IPS-15b (cell line): ENCODE results near the gene DRICH1.
"Not testable (repeated sequence)": the region's sequence is repeated elsewhere in the genome, so short reads cannot be mapped to it uniquely, and the experiment has no call there.

Source experiments
- H3K27me3 ChIP-seq: one replicate; pipeline ENCODE4 v1.6.1; 2013; ENCODE audit warnings: low read length; ENCODE audit not compliant: control insufficient read depth, insufficient read depth
- H3K36me3 ChIP-seq: one replicate; pipeline ENCODE4 v1.6.1; 2013; ENCODE audit warnings: low read length; ENCODE audit not compliant: control insufficient read depth, insufficient read depth
- H3K4me1 ChIP-seq: one replicate; pipeline ENCODE4 v1.6.1; 2013; ENCODE audit warnings: mild to moderate bottlenecking, low read length; ENCODE audit not compliant: control insufficient read depth, insufficient read depth
- H3K4me3 ChIP-seq: one replicate; pipeline ENCODE4 v1.5.1; 2013; ENCODE audit warnings: low read depth, low read length
- H3K9ac ChIP-seq: one replicate; pipeline ENCODE4 v1.6.1; 2013; ENCODE audit warnings: low read depth, mild to moderate bottlenecking, low read length
- H3K9me3 ChIP-seq: one replicate; pipeline ENCODE4 v1.6.1; 2013; ENCODE audit warnings: mild to moderate bottlenecking, low read length; ENCODE audit not compliant: control insufficient read depth, insufficient read depth

The DRICH1 gene

GRCh38 chr22:23606204-23607131 is 25.7 kb downstream of the DRICH1 start:
- H3K4me1 ChIP-seq = no peaks in the 10 kb centered on the region
- H3K9ac ChIP-seq = no peak overlapping the region
- H3K36me3 ChIP-seq = no peaks in the 10 kb centered on the region
- H3K4me3 ChIP-seq = no peak overlapping the region
- no peaks in the 10 kb centered on the region for H3K9me3 ChIP-seq
- H3K27me3 ChIP-seq = no peaks in the 10 kb centered on the region

DNA sequence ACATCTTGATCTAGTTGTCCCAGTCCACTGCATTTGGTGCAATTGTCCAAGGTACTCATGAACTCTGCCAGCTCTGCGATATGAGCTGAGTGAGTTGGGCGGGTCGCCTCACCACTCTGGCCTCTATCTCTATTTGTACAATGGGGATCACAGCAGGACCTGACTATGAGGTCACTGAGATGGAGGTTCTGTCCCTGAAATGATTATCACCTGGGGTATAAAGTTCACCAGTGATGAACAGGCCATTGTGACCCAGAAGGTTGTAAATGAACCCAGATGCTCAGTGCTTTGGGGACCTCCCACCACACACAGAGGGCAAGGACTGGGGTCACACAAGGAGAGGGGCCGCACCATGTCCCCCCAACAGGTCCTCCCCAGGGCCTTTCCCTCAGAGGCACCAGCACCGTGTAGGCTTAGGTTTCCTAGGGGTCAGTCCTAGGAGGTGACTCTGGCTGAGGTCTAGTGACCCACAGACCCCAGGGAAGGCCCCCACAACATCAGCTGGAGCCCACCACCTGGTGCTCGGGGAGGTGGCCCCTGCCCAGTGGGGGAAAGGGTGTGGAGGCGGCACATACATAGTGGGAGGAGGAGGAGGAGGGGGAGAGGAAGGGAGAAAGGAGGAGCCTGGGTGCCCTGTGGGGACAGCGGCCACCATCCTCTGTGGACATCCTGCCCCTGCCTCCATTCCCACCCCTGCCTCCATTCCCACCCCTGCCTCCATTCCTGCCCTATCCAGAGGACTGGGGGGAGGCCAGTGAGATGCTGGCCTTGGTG is 27.0 kb downstream of the DRICH1 start:
- no peaks in the 10 kb centered on the region for H3K9me3 ChIP-seq
- no peak overlapping the region for H3K4me3 ChIP-seq
- no peak overlapping the region for H3K9ac ChIP-seq
- no peaks in the 10 kb centered on the region for H3K36me3 ChIP-seq
- H3K27me3 ChIP-seq = no peaks in the 10 kb centered on the region
- no peaks in the 10 kb centered on the region for H3K4me1 ChIP-seq

DNA sequence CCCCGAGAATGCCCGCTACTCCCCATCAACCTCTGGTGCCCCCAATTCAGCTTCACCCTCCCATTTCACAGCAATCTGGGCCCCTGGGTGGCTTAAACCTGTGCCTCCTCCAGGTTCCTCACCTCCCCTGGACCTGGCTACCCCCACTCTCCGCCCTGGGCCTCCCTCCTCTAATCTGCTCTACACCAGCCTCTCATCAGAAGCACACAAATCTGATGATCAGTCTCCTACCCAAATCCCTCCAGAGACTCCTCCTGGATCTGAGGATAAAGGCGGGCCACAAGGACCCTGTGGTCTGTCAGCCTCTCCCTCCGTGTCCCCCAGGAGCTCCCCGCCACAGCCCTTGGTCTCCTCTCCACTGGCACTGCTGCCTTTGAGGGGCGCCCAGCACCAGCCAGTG is 28.9 kb downstream of the DRICH1 start:
- no peaks in the 10 kb centered on the region for H3K36me3 ChIP-seq
- H3K9me3 ChIP-seq = no peaks in the 10 kb centered on the region
- no peaks in the 10 kb centered on the region for H3K27me3 ChIP-seq
- H3K4me1 ChIP-seq = no peaks in the 10 kb centered on the region
- no peak overlapping the region for H3K4me3 ChIP-seq
- H3K9ac ChIP-seq = no peak overlapping the region

- no peak overlapping the region for H3K4me3 ChIP-seq
- H3K9me3 ChIP-seq = no peaks in the 10 kb centered on the region
- H3K36me3 ChIP-seq = no peaks in the 10 kb centered on the region
- H3K9ac ChIP-seq = no peak overlapping the region
- H3K27me3 ChIP-seq = peaks cover 2% of the 10 kb centered on the region
- H3K4me1 ChIP-seq = no peaks in the 10 kb centered on the region
Observed at GRCh38 chr22:23598805-23599518, 33.2 kb downstream of the DRICH1 start.

- H3K9ac ChIP-seq, H3K4me3 ChIP-seq, H3K9me3 ChIP-seq, H3K4me1 ChIP-seq, H3K27me3 ChIP-seq, H3K36me3 ChIP-seq: not testable (repeated sequence)
Observed at GRCh38 chr22:23597576-23598268, 34.4 kb downstream of the DRICH1 start.

GRCh38 chr22:23595904-23596303 is 36.2 kb downstream of the DRICH1 start:
- H3K9ac ChIP-seq = not testable (repeated sequence)

DNA sequence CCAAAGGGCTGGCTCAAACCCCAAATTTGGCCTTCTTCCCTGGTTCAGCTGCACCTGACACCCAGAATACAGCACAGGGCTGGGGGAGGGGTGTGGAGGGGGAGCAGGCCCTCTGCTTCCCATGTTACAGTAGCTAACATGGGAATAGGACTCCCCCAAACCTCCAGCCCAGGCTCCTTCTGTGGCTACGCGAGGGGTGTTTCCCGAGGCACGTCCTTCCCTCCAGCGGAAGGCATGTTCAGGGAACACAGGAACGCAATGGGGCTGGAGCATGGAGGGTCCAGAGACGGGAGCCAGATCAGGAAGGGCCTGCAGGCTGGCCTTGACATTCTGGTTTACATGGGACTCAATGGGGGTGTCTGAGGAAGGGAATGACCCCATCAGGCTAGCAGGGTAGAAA is 40.3 kb downstream of the DRICH1 start:
- Histone ChIP-seq H3K4me3 (no peak overlapping the region), H3K9ac (no peak overlapping the region), H3K36me3 (no peaks in the 10 kb centered on the region), H3K27me3 (peaks cover 2% of the 10 kb centered on the region), H3K9me3 (no peaks in the 10 kb centered on the region), H3K4me1 (peaks cover 10% of the 10 kb centered on the region)

More at GRCh38 chr22:23595904-23596303, 36.2 kb downstream of the DRICH1 start:
- H3K27me3 ChIP-seq, H3K9me3 ChIP-seq, H3K4me3 ChIP-seq, H3K4me1 ChIP-seq, H3K36me3 ChIP-seq: not testable (repeated sequence)

GRCh38 chr22:23591201-23591791 is 40.8 kb downstream of the DRICH1 start:
- Histone ChIP-seq H3K36me3 (no peaks in the 10 kb centered on the region), H3K4me3 (no peak overlapping the region), H3K9ac (no peak overlapping the region), H3K4me1 (peaks cover 10% of the 10 kb centered on the region), H3K9me3 (no peaks in the 10 kb centered on the region), H3K27me3 (peaks cover 2% of the 10 kb centered on the region)

DNA sequence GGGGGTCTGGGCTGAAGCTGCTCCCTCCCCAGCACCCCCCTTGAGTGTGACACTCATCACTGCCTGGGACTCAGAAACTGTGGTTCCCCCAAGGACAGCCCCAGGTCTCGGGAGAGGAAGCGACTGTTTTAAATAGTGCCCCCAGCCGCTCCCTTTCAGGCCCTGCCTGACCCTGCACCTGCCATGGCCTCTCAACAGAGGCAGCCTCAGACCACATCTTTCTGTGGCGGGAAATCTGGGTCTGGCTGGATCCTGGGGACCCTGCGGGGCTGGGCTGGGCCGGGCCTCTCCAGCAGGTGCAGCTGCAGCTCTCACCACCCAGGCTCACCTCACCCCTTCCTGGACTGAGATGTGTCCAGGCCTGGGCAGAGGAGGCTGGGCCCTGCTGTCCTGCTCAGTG is 48.3 kb downstream of the DRICH1 start:
- Histone ChIP-seq H3K9ac (no peak overlapping the region), H3K9me3 (no peaks in the 10 kb centered on the region), H3K4me3 (no peak overlapping the region), H3K27me3 (no peaks in the 10 kb centered on the region), H3K4me1 (no peaks in the 10 kb centered on the region), H3K36me3 (no peaks in the 10 kb centered on the region)

- Histone ChIP-seq H3K4me1 (no peaks in the 10 kb centered on the region), H3K9me3 (no peaks in the 10 kb centered on the region), H3K36me3 (no peaks in the 10 kb centered on the region), H3K9ac (no peak overlapping the region), H3K4me3 (no peak overlapping the region), H3K27me3 (no peaks in the 10 kb centered on the region)
Observed at GRCh38 chr22:23583153-23583552, 49.0 kb downstream of the DRICH1 start.

- H3K9ac ChIP-seq = no peak overlapping the region
- no peaks in the 10 kb centered on the region for H3K4me1 ChIP-seq
- no peaks in the 10 kb centered on the region for H3K36me3 ChIP-seq
- no peak overlapping the region for H3K4me3 ChIP-seq
- H3K9me3 ChIP-seq = no peaks in the 10 kb centered on the region
- H3K27me3 ChIP-seq = no peaks in the 10 kb centered on the region
Observed at GRCh38 chr22:23581260-23581650, 50.9 kb downstream of the DRICH1 start.
